Activated T-helper 1 cell treated with anti-CD3 and anti-CD28 coated beads, Interleukin-12 subunit alpha, Interleukin-12 subunit beta, Interleukin-2, Interleukin-4 antibody, amounts not matched to agents 30 ng/mL and 10 ng/mL and 1 ng/mL, durations not matched to agents 14 hours and 24 hours and 36 hours (primary cell): ENCODE measurements around the gene STX12. TPM values are rescaled to one million over a fixed set of nuclear protein-coding genes. Genes with fewer than 3 reads are reported as not detected.
A peak's percentile ranks its signal among the peaks of the same experiment; 100 is the strongest.
"Not testable (repeated sequence)": the region's sequence is repeated elsewhere in the genome, so short reads cannot be mapped to it uniquely, and the experiment has no call there.

Experiments used
- DNase-seq: peaks from one replicate; pipeline ENCODE4 v3.0.0; 2021; ENCODE audit warnings: low spot score
- H3K27ac Mint-ChIP-seq: one replicate; pipeline ENCODE4 v1.8.0; 2021; ENCODE audit warnings: mild to moderate bottlenecking, mixed read lengths
- H3K27me3 Mint-ChIP-seq: one replicate; pipeline ENCODE4 v1.8.0; 2022; ENCODE audit warnings: mild to moderate bottlenecking, moderate library complexity, mixed read lengths; ENCODE audit not compliant: insufficient read depth
- H3K36me3 Mint-ChIP-seq: one replicate; pipeline ENCODE4 v1.8.0; 2021; ENCODE audit warnings: low read depth, mixed read lengths
- H3K4me1 Mint-ChIP-seq: one replicate; pipeline ENCODE4 v1.8.0; 2021; ENCODE audit warnings: low read depth, mixed read lengths
- H3K4me3 Mint-ChIP-seq: one replicate; pipeline ENCODE4 v1.8.0; 2021; ENCODE audit warnings: mild to moderate bottlenecking, moderate library complexity, mixed read lengths
- H3K9me3 Mint-ChIP-seq: one replicate; pipeline ENCODE4 v1.8.0; 2021; ENCODE audit warnings: mixed read lengths
- intact Hi-C: fragments of 100-400 bp; cut with micrococcal nuclease; formaldehyde crosslinking; loops from one replicate; pipeline ENCODE4 v1.15.1; 2024
- total RNA-seq: library from RNA; stranded (reverse); gene quantifications from 2 replicates; pipeline ENCODE4 v1.2.3, GENCODE V29; 2022

Gene STX12
- total RNA-seq, 1 donor from 2014 or later: 22.0 TPM

DNA sequence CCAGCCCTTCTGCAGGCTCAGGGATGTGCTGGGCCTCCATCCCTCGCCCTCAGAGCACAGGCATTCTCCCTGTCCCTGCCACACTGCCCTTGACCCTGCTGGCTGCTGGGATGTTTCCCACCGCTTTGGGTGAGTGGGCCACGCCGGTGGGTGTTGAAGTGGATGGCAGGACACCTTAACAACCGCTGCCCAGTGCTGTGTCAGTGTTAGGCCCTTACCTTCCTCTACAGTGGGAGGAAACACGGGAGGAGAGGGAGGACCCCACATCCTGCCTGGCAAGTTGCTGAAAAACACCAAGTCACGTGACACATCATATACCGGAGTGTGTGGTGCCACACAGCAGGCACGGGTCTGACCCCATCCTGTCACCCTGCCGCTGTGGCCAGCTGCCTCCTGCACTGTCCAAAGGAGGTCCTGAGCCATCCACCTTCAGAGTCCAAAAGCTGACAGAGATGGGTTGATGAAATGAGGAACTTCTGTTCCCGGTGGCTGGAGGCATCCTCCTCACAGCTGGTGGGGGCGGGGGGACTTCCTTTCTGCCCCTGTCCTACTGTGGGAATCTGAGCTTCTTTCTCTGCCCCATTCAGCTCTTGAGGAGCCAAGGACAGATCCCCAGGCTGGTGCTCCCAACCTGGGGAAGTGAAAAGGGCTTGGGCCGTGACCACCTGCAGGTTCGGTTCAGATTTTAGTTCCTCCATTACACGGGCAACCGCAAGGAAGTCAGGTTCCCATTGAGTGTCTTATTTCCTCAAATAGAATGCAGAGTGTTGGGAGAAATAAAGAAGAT is 96.1 kb downstream of the STX12 start:
- H3K27me3 Mint-ChIP-seq: no peaks in the 10 kb centered on the region
- peak overlapping the region; percentile 71 for H3K4me3 Mint-ChIP-seq
- intact Hi-C loops: loop anchor here (1.0 kb wide), 1 partner anchor 18 kb away; no protein-coding TSS in a partner anchor
- peaks cover 1% of the 10 kb centered on the region for H3K36me3 Mint-ChIP-seq
- peak; percentile 59 for DNase-seq
- H3K27ac Mint-ChIP-seq: peak overlapping the region; percentile 89
- H3K4me1 Mint-ChIP-seq: peaks cover 55% of the 10 kb centered on the region
- H3K9me3 Mint-ChIP-seq: no peaks in the 10 kb centered on the region

GRCh38 chr1:27869719-27870085 is 96.7 kb downstream of the STX12 start:
- no peak for DNase-seq
- Mint-ChIP-seq H3K36me3 (peaks cover 1% of the 10 kb centered on the region), H3K27me3 (no peaks in the 10 kb centered on the region), H3K9me3 (no peaks in the 10 kb centered on the region), H3K4me3 (peak overlapping the region; percentile 71), H3K27ac (peak overlapping the region; percentile 89), H3K4me1 (peaks cover 51% of the 10 kb centered on the region)
- intact Hi-C loops: loop anchor here (1.0 to 5.0 kb wide), 2 partner anchors 18 to 88 kb away; partner anchors contain the start of gene XKR8

DNA sequence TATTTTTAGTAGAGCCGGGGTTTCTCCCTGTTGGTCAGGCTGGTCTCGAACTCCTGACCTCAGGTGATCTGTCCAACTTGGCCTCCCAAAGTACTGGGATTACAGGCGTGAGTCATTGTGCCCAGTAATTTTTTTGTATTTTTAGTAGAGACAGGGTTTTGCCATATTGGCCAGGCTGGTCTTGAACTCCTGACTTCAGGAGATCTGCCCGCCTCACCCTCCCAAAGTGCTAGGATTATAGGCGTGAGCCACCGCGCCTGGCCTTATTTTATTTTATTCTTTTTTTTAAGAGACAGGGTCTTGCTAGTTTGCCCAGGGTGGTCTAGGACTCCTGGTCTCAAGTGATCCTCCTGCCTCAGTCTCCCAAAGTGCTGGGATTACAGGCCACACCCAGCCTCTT is 98.1 kb downstream of the STX12 start:
- not testable (repeated sequence) for H3K27ac Mint-ChIP-seq, H3K36me3 Mint-ChIP-seq, DNase-seq, H3K27me3 Mint-ChIP-seq, H3K9me3 Mint-ChIP-seq
- intact Hi-C loops: loop anchor here (5.0 kb wide), 1 partner anchor 86 kb away; the partner anchor contains the start of gene XKR8
- peaks cover 55% of the 10 kb centered on the region for H3K4me1 Mint-ChIP-seq
- H3K4me3 Mint-ChIP-seq: peak overlapping the region; percentile 77

DNA sequence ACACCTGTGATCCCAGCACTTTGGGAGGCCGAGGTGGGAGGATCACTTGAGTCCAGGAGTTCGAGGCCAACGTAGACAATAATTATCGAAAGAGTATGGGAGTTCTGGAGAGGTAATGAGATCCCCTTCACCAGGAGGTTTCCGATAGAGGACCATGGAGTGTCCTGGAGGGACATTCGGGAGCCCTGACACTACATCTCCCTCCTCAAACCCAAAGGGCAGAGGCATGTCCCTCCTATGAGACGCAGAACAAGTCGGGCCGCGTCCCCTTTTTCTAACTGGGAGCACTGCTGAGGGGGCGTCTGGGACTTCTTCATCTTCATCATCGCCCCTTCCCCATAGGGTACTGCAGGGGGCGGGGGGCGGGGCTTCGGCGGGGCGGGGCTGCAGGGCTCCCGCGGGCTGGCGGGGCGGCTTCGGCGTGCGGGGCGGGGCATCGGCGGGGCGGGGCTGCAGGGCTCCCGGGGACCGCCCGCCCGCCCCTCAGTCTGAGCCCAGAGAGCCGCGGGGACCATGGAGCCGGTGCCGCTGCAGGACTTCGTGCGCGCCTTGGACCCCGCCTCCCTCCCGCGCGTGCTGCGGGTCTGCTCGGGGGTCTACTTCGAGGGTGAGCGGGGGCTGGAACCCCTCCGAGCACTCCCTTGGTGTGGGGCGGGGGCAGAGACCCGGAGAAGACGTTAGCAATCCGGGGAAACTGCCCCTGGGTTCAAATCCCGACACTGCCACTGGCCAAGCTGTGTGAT is 99.2 kb downstream of the STX12 start, which contains the start of gene THEMIS2:
THEMIS2 (plus strand) TSS at position 486 of the 743 bp plus-strand sequence; CDS start at position 514, 28 bp downstream.
- H3K4me3 Mint-ChIP-seq: peak within 1 kb of the TSS; percentile 94
- H3K4me1 Mint-ChIP-seq: peaks cover 50% of the 10 kb centered on the region
- peak within 1 kb of the TSS; percentile 95 for H3K27ac Mint-ChIP-seq
- no peaks in the 10 kb centered on the region for H3K27me3 Mint-ChIP-seq
- no peaks in the 10 kb centered on the region for H3K9me3 Mint-ChIP-seq
- DNase-seq: peak; percentile 70
- H3K36me3 Mint-ChIP-seq: peaks cover 6% of the 10 kb centered on the region
- intact Hi-C loops: loop anchor here (1.0 to 5.0 kb wide), 2 partner anchors 85 to 99 kb away; partner anchors contain the start of genes STX12 and XKR8

DNA sequence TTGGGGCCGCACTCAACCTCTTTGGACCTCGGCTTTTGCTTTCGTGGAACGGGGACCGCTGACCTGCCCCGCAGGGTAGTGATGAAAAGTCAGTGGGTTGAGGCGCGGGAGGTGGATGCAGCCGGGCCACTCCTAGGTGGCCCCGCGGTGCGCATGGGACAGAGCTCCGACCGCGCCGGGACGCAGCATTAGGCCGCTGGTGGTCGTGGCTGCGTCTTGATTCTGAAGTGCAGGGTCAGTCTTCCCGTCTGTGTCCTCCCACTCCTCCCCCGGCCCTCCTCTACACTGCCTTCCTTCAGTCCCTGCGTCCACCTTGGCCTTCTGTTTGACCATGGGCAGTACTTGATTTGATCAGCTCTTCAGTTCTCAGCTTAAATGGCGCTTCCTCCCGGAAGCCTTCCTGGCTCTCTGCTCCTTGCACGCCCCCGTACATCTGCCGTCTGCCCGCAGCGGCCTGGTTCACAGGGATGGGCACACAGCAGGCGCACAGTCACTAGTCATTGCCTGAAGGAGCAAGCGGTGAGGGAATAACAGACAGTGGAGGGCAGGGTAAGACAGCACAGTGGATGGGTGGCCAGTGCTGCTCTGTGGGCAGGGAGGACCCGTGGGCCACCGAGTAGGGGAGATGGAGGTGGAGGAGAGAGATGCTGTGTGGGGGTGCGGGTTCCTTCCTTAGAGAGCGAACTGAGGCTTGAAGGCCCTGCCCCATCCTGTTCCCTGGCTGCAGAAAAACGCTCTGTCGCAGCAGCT is 100.0 kb downstream of the STX12 start:
- peaks cover 6% of the 10 kb centered on the region for H3K36me3 Mint-ChIP-seq
- peaks cover 50% of the 10 kb centered on the region for H3K4me1 Mint-ChIP-seq
- intact Hi-C loops: loop anchor here (1.0 to 5.0 kb wide), 4 partner anchors 14 to 100 kb away; partner anchors contain the start of genes STX12 and XKR8
- H3K4me3 Mint-ChIP-seq: peak overlapping the region; percentile 94
- peak overlapping the region; percentile 95 for H3K27ac Mint-ChIP-seq
- no peak for DNase-seq
- H3K27me3 Mint-ChIP-seq: no peaks in the 10 kb centered on the region
- H3K9me3 Mint-ChIP-seq: no peaks in the 10 kb centered on the region

- Mint-ChIP-seq H3K27ac (peak overlapping the region; percentile 95), H3K27me3 (no peaks in the 10 kb centered on the region), H3K36me3 (peaks cover 11% of the 10 kb centered on the region), H3K4me1 (peaks cover 50% of the 10 kb centered on the region), H3K4me3 (peak overlapping the region; percentile 94), H3K9me3 (no peaks in the 10 kb centered on the region)
- intact Hi-C loops: loop anchor here (1.0 to 5.0 kb wide), 3 partner anchors 13 to 83 kb away; partner anchors contain the start of gene XKR8
- DNase-seq: no peak
Measured at GRCh38 chr1:27873671-27874384, 100.8 kb downstream of the STX12 start.

Other genes with a start within 250 kb of the STX12 start
- 33.7 and 33.9 TPM in 2 replicates for gene AHDC1, start 169.1 kb upstream of the STX12 start, total RNA-seq
- gene FGR, start 138.0 kb upstream of the STX12 start, total RNA-seq: 0.21 and 0.27 TPM in 2 replicates
- 71.7 and 85.6 TPM in 2 replicates for gene IFI6, start 101.0 kb upstream of the STX12 start, total RNA-seq
- gene FAM76A, start 47.3 kb upstream of the STX12 start, total RNA-seq: 9.9 and 13.1 TPM in 2 replicates
- 84.1 and 88.1 TPM in 2 replicates for gene PPP1R8, start 57.6 kb downstream of the STX12 start, total RNA-seq
- 28.7 and 33.5 TPM in 2 replicates for gene THEMIS2, start 99.3 kb downstream of the STX12 start, total RNA-seq
- gene RPA2, start 141.4 kb downstream of the STX12 start, total RNA-seq: 96.0 and 96.5 TPM in 2 replicates
- gene SMPDL3B, start 161.8 kb downstream of the STX12 start, total RNA-seq: 0.29 and 0.60 TPM in 2 replicates
- gene XKR8, start 186.8 kb downstream of the STX12 start, total RNA-seq: 5.7 and 5.8 TPM in 2 replicates